PC-9 (cell line): ENCODE measurements around the gene SMAGP.

Experiments
- EZH2 ChIP-seq: fragments of 200-600 bp; sonication (generic); IDR thresholded peaks from 2 replicates; pipeline ENCODE4 v1.8.0; 2017; ENCODE audit warnings: antibody characterized with exemption, low read depth
- TF ChIP-seq, protein P1 (sequence below): fragments of 200-600 bp; sonication (generic); conservative IDR thresholded peaks from 2 replicates; pipeline ENCODE4 v1.6.1; 2017; ENCODE audit warnings: mixed run types, antibody characterized with exemption, mild to moderate bottlenecking, moderate library complexity

DNA sequence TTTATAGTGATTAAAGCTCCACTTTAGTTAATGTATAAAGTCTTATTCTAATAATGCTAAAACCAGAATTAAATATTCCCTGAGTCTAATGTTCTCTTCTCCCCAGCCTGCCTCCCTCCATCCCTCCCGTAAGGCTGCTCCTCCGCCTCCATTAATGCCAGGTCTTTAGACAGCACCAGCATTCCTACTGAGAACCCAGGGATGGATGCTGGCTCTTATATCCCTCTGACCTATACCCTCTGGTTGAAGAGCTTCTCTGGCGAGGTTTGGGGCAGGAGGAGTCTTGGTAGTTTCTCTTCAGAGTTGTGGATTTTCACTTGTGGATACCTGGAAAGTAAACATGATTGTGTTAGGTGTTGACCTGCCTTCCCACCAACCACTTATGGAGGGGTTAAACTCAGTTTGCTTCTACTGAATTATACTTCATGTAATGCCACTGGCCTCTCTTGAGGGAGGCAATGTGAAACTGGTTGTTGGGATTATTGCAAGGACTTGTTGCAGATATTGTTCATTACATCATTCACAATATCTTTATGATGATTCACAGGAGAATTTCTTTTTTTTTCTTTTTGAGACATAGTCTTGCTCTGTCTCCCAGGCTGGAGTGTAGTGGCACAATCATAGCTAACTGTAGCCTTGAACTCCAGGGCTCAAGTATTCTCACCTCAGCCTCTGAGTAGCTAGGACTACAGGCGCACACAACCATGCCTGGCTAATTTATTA lies 11.1 kb upstream of the SMAGP start:
- TF ChIP-seq, protein P1, sequence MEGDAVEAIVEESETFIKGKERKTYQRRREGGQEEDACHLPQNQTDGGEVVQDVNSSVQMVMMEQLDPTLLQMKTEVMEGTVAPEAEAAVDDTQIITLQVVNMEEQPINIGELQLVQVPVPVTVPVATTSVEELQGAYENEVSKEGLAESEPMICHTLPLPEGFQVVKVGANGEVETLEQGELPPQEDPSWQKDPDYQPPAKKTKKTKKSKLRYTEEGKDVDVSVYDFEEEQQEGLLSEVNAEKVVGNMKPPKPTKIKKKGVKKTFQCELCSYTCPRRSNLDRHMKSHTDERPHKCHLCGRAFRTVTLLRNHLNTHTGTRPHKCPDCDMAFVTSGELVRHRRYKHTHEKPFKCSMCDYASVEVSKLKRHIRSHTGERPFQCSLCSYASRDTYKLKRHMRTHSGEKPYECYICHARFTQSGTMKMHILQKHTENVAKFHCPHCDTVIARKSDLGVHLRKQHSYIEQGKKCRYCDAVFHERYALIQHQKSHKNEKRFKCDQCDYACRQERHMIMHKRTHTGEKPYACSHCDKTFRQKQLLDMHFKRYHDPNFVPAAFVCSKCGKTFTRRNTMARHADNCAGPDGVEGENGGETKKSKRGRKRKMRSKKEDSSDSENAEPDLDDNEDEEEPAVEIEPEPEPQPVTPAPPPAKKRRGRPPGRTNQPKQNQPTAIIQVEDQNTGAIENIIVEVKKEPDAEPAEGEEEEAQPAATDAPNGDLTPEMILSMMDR = no peak
- TF ChIP-seq EZH2 = no peak
